Measurements from ENCODE around the gene RC3H2. TPM values are rescaled to one million over a fixed set of nuclear protein-coding genes. Genes with fewer than 3 reads are reported as not detected.

The RC3H2 gene
- total RNA-seq, 1 donor from 2014 or later = 56.7 TPM

DNA sequence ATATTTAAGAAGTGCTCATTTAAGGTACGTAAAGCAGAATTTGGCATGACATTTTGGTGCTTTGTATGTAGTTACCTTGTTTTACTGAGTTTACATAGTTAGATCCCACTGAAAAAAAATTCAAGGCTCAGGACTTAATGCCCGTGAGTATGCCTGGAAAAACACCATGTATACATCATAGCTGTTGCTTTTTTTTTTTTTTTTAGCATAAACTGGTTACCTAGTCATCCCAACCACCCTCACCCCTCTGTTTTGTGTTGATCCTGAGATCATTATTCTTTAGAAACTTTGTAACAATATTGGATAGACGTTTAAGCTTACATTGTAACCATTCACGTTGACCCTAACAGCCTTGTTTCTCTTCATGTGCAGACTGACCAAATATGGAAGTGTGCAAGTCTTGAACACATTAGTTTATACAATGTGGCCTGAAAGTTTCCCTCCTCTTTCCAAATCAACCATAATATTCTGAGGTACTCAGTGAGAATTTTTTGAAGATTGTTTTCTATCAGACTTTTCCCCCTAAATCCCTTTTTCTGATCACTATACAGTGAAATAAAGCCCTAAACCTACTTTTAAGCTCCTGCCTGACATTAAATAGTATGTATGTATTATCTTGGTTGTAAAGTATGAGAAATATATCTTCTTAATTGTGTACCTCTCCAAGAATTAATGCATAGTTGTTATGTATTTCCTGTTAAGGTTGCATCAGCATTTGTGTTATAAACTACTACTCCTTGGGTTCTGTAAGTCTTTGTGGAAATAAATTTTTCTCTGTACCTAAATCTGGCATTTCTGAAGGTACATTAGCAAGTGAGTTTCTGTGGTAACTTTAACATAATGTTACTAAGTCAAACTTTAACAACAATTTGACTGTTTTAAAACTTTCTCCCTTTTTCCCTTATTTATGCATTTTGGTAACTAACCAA, 40.1 kb upstream of the RC3H2 start:
- Histone ChIP-seq H3F3A (ENCODE audit: low read depth) (peaks cover 15% of the 10 kb centered on the region), H4K20me1 (ENCODE audit: low read depth) (peaks cover 82% of the 10 kb centered on the region), H3K36me3 (no peaks in the 10 kb centered on the region), H3K4me1 (peaks cover 26% of the 10 kb centered on the region), H3K27ac (peak overlapping the region; percentile 27), H3K79me2 (ENCODE audit: low read depth) (peaks cover 93% of the 10 kb centered on the region), H3K4me2 (no peak overlapping the region), H3K9ac (no peak overlapping the region), H3K27me3 (no peaks in the 10 kb centered on the region), H3K4me3 (no peak overlapping the region), H2AFZ (replicated peaks) (no peak overlapping the region), H3K9me3 (ENCODE audit: low read depth) (no peaks in the 10 kb centered on the region)
- Mint-ChIP-seq H3K4me1 (peaks cover 31% of the 10 kb centered on the region), H3K9me3 (no peaks in the 10 kb centered on the region), H3K27ac (no peak overlapping the region), H3K4me3 (no peak overlapping the region), H3K27me3 (ENCODE audit: insufficient read depth, low read depth) (no peaks in the 10 kb centered on the region), H3K36me3 (peaks cover 7% of the 10 kb centered on the region)
- no peak for TF ChIP-seq EZH2phosphoT487 (IDR thresholded peaks at IDR 0.05)
- no peak for TF ChIP-seq EZH2 (IDR thresholded peaks at IDR 0.05)
- TF ChIP-seq, protein P1, sequence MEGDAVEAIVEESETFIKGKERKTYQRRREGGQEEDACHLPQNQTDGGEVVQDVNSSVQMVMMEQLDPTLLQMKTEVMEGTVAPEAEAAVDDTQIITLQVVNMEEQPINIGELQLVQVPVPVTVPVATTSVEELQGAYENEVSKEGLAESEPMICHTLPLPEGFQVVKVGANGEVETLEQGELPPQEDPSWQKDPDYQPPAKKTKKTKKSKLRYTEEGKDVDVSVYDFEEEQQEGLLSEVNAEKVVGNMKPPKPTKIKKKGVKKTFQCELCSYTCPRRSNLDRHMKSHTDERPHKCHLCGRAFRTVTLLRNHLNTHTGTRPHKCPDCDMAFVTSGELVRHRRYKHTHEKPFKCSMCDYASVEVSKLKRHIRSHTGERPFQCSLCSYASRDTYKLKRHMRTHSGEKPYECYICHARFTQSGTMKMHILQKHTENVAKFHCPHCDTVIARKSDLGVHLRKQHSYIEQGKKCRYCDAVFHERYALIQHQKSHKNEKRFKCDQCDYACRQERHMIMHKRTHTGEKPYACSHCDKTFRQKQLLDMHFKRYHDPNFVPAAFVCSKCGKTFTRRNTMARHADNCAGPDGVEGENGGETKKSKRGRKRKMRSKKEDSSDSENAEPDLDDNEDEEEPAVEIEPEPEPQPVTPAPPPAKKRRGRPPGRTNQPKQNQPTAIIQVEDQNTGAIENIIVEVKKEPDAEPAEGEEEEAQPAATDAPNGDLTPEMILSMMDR (IDR thresholded peaks at IDR 0.05) = no peak
- DNase-seq (ENCODE audit: low spot score) = no peak

- Histone ChIP-seq H3K4me3 (peak overlapping the region; percentile 82), H3K27ac (peak overlapping the region; percentile 88), H3K79me2 (ENCODE audit: low read depth) (peaks cover 63% of the 10 kb centered on the region), H3K36me3 (no peaks in the 10 kb centered on the region), H3K9me3 (ENCODE audit: low read depth) (no peaks in the 10 kb centered on the region), H2AFZ (replicated peaks) (peak overlapping the region; percentile 83), H4K20me1 (ENCODE audit: low read depth) (peaks cover 50% of the 10 kb centered on the region), H3K9ac (peak overlapping the region; percentile 87), H3F3A (ENCODE audit: low read depth) (peaks cover 26% of the 10 kb centered on the region), H3K4me1 (peaks cover 13% of the 10 kb centered on the region), H3K27me3 (no peaks in the 10 kb centered on the region), H3K4me2 (peak overlapping the region; percentile 96)
- Mint-ChIP-seq H3K27me3 (ENCODE audit: insufficient read depth, low read depth) (peaks cover 2% of the 10 kb centered on the region), H3K4me3 (peak overlapping the region; percentile 94), H3K4me1 (peaks cover 18% of the 10 kb centered on the region), H3K27ac (peak overlapping the region; percentile 82), H3K9me3 (no peaks in the 10 kb centered on the region), H3K36me3 (peaks cover 7% of the 10 kb centered on the region)
- DNase-seq (ENCODE audit: low spot score) = no peak
- TF ChIP-seq EZH2 (IDR thresholded peaks at IDR 0.05) = no peak
- no peak for TF ChIP-seq EZH2phosphoT487 (IDR thresholded peaks at IDR 0.05)
- TF ChIP-seq, protein P1 (IDR thresholded peaks at IDR 0.05) = no peak
Observed at GRCh38 chr9:122941582-122942234, 36.5 kb upstream of the RC3H2 start.

GRCh38 chr9:122940749-122941581, 35.8 kb upstream of the RC3H2 start, which contains the start of gene RABGAP1:
RABGAP1 (plus strand) TSS chr9:122941020; CDS start chr9:122957060, 16,040 bp downstream.
- H3K4me2 ChIP-seq = peak within 1 kb of the TSS; percentile 96
- H3K79me2 ChIP-seq (ENCODE audit: low read depth) = peaks cover 59% of the 10 kb centered on the region
- H4K20me1 ChIP-seq (ENCODE audit: low read depth) = peaks cover 43% of the 10 kb centered on the region
- no peaks in the 10 kb centered on the region for H3K9me3 ChIP-seq (ENCODE audit: low read depth)
- H3K27ac ChIP-seq = peak within 1 kb of the TSS; percentile 88
- H3K4me1 ChIP-seq = peaks cover 13% of the 10 kb centered on the region
- Mint-ChIP-seq H3K27ac (peak within 1 kb of the TSS; percentile 82), H3K4me1 (peaks cover 18% of the 10 kb centered on the region), H3K4me3 (peak within 1 kb of the TSS; percentile 94), H3K27me3 (ENCODE audit: insufficient read depth, low read depth) (peaks cover 2% of the 10 kb centered on the region), H3K9me3 (no peaks in the 10 kb centered on the region), H3K36me3 (peaks cover 7% of the 10 kb centered on the region)
- peak; percentile 100 for DNase-seq (ENCODE audit: low spot score)
- no peaks in the 10 kb centered on the region for H3K27me3 ChIP-seq
- peak within 1 kb of the TSS; percentile 82 for H3K4me3 ChIP-seq
- H3K9ac ChIP-seq = peak within 1 kb of the TSS; percentile 87
- no peak for TF ChIP-seq EZH2phosphoT487 (IDR thresholded peaks at IDR 0.05)
- TF ChIP-seq, protein P1 (IDR thresholded peaks at IDR 0.05) = no peak
- no peak for TF ChIP-seq EZH2 (IDR thresholded peaks at IDR 0.05)
- H3K36me3 ChIP-seq = no peaks in the 10 kb centered on the region
- H3F3A ChIP-seq (ENCODE audit: low read depth) = peaks cover 26% of the 10 kb centered on the region
- H2AFZ ChIP-seq (replicated peaks) = peak within 1 kb of the TSS; percentile 83
